GM21515 (cell line): Measurements from ENCODE around the gene WSCD2.
"Not testable (repeated sequence)": the region's sequence is repeated elsewhere in the genome, so short reads cannot be mapped to it uniquely, and the experiment has no call there.

Experiments
- ATAC-seq: cut with Tn5 transposase; IDR thresholded peaks from one replicate; pipeline ENCODE4 v1.9.1; 2021; ENCODE audit not compliant: unreplicated experiment

WSCD2 gene

GRCh38 chr12:108191938-108192337, 62.9 kb downstream of the WSCD2 start:
- no peak for ATAC-seq

- no peak for ATAC-seq
These were observed 64.4 kb downstream of the WSCD2 start for GRCh38 chr12:108193493-108193892.

- no peak for ATAC-seq
These were observed 64.8 kb downstream of the WSCD2 start for GRCh38 chr12:108193917-108194316.

GRCh38 chr12:108194585-108194984, 65.5 kb downstream of the WSCD2 start:
- ATAC-seq = no peak

DNA sequence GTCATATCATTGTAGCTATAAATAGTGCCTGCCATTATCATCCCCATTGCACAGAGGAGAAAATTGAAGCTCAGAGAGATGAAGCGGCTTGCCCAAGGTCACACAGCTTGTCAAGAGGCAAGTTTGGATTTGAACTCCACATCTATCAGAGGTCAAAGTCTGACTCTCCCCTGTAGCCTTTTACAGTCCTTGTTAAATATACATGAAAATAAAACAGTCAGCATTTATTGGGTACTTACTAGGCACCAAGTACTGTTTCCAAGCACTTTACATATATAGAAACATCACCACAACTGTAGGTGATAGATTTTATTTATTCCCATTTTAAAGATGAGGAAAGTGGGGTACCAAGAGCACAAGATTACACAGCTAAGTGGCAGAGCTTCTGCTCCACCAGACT, 67.2 kb downstream of the WSCD2 start:
- ATAC-seq = no peak

- no peak for ATAC-seq
These were observed 67.8 kb downstream of the WSCD2 start for GRCh38 chr12:108196921-108197320.

DNA sequence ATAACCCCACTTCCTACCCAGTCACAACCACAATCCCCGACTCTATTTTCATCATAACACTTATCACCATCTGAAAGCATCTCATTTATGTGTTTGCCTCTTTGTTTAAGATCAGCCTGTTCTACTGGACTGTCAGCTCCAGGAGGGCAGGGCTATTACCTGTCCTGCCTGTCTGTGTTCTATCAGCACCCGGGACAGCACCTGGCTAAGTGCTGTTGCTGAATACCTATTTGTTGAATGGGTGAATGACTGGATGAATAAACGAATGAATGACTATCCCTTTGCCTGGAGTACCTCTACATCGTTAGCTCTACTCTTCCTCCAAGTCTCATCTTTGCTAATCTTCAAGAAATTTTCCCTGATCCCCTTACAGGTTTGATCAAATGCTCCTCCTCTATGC, 69.0 kb downstream of the WSCD2 start:
- ATAC-seq = no peak

DNA sequence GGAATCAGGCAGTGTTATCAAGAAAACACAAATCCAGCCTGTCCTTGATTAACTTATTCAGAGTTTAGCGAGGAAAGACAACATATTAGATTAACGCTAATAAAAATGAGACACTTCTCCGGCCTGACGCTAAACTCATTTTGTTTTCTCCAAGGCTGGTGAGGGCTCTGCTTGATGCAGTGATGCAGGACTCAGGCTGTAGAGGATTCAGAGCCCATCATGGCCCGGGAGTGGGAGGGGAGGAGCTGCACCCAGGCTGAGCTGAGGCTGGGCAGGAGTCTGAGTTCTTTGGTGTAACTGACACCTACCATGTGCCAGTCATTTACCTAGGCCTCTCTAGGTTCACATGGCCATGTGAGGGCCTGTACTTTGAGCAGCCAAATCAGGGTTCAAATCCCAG, 70.0 kb downstream of the WSCD2 start:
- no peak for ATAC-seq

- ATAC-seq = no peak
These were observed 72.7 kb downstream of the WSCD2 start for GRCh38 chr12:108201808-108202207.

GRCh38 chr12:108204117-108204987, 75.3 kb downstream of the WSCD2 start:
- no peak for ATAC-seq

- no peak for ATAC-seq
These were observed 76.8 kb downstream of the WSCD2 start for GRCh38 chr12:108205864-108206263.

- no peak for ATAC-seq
These were observed 79.0 kb downstream of the WSCD2 start for GRCh38 chr12:108207791-108208730.

DNA sequence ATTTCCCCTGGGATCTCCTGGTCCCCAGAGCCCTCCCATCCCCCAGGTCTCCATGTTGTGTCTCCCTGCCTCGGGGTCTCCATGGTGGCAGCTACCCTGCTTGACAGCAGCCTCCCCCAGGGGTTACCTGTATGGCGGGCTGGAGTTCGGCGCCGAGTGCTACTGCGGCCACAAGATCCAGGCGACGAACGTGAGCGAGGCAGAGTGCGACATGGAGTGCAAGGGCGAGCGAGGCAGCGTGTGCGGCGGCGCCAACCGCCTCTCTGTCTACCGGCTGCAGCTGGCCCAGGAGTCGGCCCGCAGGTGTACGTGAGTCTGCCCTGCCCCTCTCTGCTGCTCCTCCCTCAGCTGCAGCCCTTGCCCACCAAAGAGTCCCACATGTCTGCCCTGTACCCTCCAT, 80.9 kb downstream of the WSCD2 start:
- ATAC-seq = no peak

GRCh38 chr12:108211157-108211556, 82.1 kb downstream of the WSCD2 start:
- ATAC-seq = no peak

GRCh38 chr12:108213871-108214445, 84.9 kb downstream of the WSCD2 start:
- no peak for ATAC-seq

- no peak for ATAC-seq
These were observed 85.4 kb downstream of the WSCD2 start for GRCh38 chr12:108214486-108214885.

DNA sequence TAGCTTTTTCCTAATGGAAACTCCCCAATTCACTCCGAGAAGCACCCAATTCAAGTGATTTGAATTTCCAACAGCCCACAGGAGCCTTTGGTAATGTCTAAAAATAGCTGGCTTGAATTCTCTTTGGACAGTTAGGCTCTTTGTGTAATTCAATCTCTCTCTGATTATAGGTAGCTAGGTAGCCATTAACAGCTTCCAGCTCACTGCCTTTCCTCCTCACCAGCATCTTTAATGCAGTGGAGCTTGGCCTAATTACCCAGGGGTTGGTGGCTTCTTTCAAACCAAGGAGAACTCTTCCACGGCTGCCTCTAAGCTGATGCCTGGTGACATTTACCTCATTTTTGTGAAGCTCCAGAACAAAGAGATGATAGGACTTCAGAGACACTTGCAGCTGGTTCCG, 86.4 kb downstream of the WSCD2 start:
- no peak for ATAC-seq

DNA sequence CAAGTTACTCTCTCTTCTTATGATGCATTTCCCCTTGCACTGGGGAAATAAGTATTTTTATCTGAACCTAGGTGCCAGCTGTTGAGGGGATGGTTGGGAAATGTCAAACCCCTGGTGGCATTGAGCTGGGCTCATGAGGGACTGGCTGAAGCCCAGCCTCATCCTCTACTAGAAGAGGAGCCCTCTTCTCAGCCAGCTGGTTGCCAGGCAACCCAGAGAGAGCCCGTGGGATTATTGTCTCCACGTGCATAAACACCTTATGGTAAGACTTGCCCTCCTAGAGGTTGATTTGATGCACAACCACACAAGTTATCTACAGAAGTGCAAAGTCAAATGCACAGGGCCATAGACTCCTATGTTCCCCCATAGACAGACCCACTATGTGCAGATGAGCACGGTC, 89.8 kb downstream of the WSCD2 start:
- ATAC-seq = no peak

GRCh38 chr12:108225101-108225500, 96.0 kb downstream of the WSCD2 start:
- ATAC-seq = not testable (repeated sequence)

GRCh38 chr12:108226866-108227265, 97.8 kb downstream of the WSCD2 start:
- no peak for ATAC-seq

DNA sequence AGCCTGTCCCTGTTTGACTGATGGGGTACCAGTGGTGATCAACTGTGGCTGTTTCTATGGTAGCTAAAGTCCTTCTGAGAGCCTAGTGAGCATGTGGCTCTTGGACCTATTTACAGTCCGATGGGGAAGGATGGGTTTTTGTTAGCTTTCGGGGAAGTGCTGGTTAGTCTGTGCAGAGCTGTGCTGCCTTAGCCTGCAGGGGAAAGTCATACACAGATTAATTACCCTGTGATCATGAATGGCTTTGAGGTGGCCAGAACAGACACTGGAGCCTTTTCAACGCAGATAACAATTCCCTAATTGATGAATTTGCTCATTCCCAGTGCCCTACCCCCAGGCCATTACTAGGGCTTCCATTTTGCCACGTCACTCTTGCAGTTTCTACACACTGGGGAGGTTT, 99.7 kb downstream of the WSCD2 start:
- ATAC-seq = no peak
